GM19238 (cell line): Measurements from ENCODE around the gene PAN3.

Experiments used
- DNase-seq: peaks from one replicate; pipeline ENCODE4 v3.0.0; 2011; ENCODE audit warnings: low spot score; ENCODE audit not compliant: insufficient read length

PAN3 gene

DNA sequence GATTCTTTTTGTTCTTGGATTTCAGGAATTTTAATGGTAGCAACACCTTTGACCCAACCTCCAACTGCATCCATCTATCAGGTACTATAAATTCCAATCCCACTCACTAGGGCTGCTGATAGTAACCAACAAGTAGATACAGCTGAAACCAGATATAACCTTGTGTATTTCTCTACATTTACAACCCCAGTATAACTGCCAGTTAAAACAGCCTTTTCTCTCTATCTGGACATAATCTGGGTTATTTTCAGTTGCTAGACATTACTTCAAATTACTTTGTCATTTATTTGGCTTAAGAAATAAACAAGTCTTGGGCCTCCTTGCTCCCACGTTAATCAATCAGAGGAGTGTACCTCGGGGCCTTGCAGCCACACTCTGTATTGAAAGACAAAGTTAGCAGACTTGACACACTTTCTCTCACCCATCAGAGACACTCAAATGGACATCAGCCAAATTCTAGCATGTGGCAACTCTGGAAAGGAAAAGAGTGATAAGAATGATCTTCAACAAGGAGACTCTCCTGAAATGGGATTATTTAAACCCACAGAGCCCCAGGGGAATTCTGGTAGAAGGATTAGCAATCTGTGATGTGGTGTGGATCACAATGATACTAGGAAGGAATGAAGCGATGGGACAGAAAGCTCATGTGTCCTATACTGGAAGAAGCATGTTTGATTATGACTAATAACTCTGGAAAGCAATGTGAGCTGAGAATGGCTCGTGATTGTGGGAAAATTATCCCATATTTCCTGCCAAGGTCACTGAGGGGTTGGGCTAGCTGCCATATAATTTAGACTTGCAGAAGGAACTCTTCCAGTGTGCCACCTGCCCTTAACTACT, 199.0 kb downstream of the PAN3 start:
- DNase-seq, result no peak

DNA sequence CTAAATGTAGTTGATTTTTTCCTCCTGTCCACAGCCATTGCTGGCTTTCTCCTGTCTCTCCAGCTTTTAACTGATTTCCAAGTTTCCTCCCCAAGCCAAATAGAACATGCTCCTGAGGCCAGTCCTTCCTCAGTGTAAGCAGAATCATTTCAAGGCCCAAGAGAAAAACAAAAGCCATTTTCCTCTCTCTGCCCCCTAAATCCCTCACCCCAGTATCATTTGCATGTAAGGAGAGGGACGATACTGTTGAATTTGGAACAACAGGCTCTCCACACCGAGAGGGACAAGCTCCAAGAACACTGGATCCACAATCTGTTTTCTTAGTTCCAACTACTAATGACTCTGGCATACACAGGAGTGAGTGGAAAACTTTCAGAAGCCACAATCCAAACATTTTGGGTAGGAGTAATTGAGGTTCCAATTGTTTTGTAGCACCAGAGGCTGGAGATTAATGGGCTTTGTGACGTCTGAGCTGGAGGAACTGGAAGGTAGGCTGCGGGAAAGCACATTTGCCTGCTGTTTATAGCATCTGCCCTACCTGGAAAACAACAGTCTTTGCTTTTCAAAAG, 199.7 kb downstream of the PAN3 start:
- no peak for DNase-seq

DNA sequence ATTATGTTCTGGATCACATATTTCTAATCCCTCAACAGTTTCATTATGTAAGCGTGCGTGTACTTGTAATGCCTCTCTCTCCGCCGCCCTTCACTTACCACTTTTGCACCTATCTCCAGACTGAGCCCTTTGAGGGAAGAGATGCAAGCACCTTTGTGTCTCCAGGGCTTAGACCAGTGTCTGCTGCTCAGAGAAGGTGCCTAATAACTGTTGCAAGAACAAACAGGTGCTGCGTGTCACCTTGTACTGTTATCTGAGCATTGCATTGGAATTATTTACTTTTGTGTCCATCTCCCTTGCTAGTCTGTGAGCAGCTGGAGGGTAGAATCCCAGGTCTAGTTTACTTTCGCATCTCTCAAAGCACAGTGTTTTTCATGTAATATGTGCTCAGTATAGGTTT, 200.4 kb downstream of the PAN3 start:
- DNase-seq, result no peak

DNA sequence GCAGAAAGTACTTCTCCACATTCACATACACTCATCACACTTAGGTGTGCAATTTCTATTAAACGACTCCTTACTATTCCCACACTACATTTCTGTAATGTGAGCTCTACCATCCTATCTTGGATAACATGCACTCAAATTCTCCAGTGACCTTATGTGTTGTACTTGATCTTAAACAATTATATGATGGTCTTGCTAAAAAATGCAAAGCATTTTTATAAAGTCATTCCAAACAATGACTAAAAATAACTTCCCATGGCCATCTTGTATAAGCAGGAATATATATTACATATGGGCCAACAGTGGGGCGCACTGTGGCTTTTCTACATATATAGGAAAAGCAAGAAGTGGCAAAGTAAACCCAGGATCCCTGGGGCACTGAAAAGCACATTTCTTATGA, 201.1 kb downstream of the PAN3 start:
- DNase-seq, result no peak

DNA sequence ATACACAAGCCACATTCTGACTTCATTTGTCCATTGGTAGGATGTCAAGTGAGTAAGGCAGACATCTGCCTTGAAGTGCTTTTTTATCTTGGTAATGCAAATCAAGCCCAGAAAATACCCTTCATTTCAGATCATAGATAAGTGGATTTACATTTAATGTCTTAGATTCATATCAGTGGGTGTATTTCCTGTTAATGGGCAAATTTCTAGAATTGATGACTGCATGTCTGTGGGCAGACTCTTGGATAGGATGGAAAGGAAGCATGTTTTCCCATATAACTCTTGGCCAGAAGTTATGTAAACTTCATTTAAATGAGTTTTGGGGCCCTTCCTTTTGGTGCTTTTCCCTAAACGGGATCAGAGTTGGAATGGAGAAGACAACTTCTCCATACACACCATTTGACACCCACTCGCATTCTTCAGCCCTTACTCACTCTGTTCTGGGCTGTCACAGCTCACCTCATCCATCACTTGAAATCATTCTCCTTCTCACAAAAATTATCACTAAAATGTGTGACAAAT, 202.0 kb downstream of the PAN3 start:
- DNase-seq, result no peak

DNA sequence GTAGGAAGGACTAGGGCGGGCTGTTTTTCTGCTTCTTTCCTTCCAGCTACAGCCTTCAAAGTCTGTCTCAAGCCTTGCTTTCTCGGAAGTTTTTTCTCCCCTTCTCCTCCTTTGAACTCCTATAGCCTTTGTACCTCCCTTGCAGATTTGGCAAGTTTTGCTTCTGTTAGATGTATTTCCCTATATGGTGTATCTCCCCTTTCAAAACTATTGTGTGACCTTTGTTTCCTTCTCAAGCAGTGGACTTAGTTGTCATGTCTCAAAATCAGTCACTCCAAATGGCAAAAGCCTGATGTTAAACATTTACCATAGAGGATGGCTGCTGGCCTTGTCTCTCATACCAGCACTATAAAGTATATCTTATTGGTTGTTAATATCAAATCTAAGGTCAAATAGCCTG, 203.9 kb downstream of the PAN3 start:
- no peak for DNase-seq

DNA sequence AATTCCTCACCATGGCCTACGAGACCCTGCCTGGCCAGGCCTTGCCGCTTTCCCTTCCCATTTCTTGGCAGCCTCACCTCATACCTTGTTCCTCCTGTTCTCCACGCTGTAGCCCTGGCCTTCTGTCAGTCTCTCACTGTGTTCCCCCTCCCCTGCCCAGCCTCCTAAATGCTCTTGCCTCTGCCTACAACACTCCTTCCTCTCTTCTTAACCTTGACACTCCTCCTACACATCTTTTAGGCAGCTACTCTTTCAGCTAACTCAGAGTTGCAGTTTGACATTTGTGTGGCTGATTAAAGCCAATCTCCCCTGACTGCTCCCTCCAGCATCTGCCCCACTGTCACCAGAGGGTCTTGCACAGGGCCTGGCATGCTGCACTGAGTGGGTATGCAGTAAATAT, 205.8 kb downstream of the PAN3 start:
- no peak for DNase-seq
